Neural progenitor cell (in vitro differentiated cells): ENCODE results near the gene DDX28. TPM values are rescaled to one million over a fixed set of nuclear protein-coding genes. Genes with fewer than 3 reads are reported as not detected.

ENCODE experiments used
- DNase-seq: peaks from one replicate; pipeline ENCODE4 v3.0.0-alpha.2; 2016; ENCODE audit warnings: low spot score
- H2AFZ ChIP-seq: fragments of 200-600 bp; sonication (generic); replicated peaks from 2 replicates; pipeline ENCODE4 v1.6.1; 2016; ENCODE audit warnings: antibody characterized with exemption
- H3F3A ChIP-seq: fragments of 200-600 bp; sonication (generic); 2 replicates; pipeline ENCODE4 v1.6.1; 2016; ENCODE audit warnings: antibody characterized with exemption, low read depth
- H3K27ac ChIP-seq: fragments of 200-600 bp; sonication (generic); 2 replicates; pipeline ENCODE4 v1.5.1; 2016; ENCODE audit warnings: mild to moderate bottlenecking
- H3K27me3 ChIP-seq: fragments of 200-600 bp; sonication (generic); 2 replicates; pipeline ENCODE4 v1.6.1; 2016; ENCODE audit warnings: mild to moderate bottlenecking, moderate library complexity
- H3K36me3 ChIP-seq: fragments of 200-600 bp; sonication (generic); 2 replicates; pipeline ENCODE4 v1.5.1; 2016
- H3K4me1 ChIP-seq: fragments of 200-600 bp; sonication (generic); 2 replicates; pipeline ENCODE4 v1.6.1; 2016; ENCODE audit warnings: mixed run types
- H3K4me2 ChIP-seq: fragments of 200-600 bp; sonication (generic); 2 replicates; pipeline ENCODE4 v1.6.1; 2016
- H3K4me3 ChIP-seq: fragments of 200-600 bp; sonication (generic); 2 replicates; pipeline ENCODE4 v1.5.1; 2016
- H3K79me2 ChIP-seq: fragments of 200-600 bp; sonication (generic); 2 replicates; pipeline ENCODE4 v1.6.1; 2016; ENCODE audit warnings: low read depth
- H3K9ac ChIP-seq: fragments of 200-600 bp; sonication (generic); 2 replicates; pipeline ENCODE4 v1.6.1; 2016
- H3K9me3 ChIP-seq: fragments of 200-600 bp; sonication (generic); 2 replicates; pipeline ENCODE4 v1.5.1; 2016; ENCODE audit warnings: low read depth
- H4K20me1 ChIP-seq: fragments of 200-600 bp; sonication (generic); 2 replicates; pipeline ENCODE4 v1.6.1; 2016; ENCODE audit warnings: low read depth
- H3K27ac Mint-ChIP-seq: 3 replicates; pipeline ENCODE4 v1.8.0; 2021; ENCODE audit warnings: mixed read lengths
- H3K27me3 Mint-ChIP-seq: 2 replicates; pipeline ENCODE4 v1.8.0; 2022; ENCODE audit warnings: low read depth, mild to moderate bottlenecking, inconsistent platforms, moderate library complexity, mixed read lengths; ENCODE audit not compliant: insufficient read depth
- H3K36me3 Mint-ChIP-seq: 3 replicates; pipeline ENCODE4 v1.8.0; 2021; ENCODE audit warnings: mixed read lengths
- H3K4me1 Mint-ChIP-seq: 3 replicates; pipeline ENCODE4 v1.8.0; 2021; ENCODE audit warnings: mixed read lengths
- H3K4me3 Mint-ChIP-seq: 3 replicates; pipeline ENCODE4 v1.8.0; 2021; ENCODE audit warnings: mild to moderate bottlenecking, moderate library complexity, mixed read lengths
- H3K9me3 Mint-ChIP-seq: 3 replicates; pipeline ENCODE4 v1.8.0; 2020; ENCODE audit warnings: mixed read lengths
- CTCF ChIP-seq: fragments of 200-600 bp; sonication (generic); IDR thresholded peaks from 2 replicates; pipeline ENCODE4 v1.5.1; 2017; ENCODE audit warnings: antibody characterized with exemption, mild to moderate bottlenecking
- EZH2 ChIP-seq: fragments of 200-600 bp; sonication (generic); IDR thresholded peaks from 2 replicates; pipeline ENCODE4 v1.6.1; 2017; ENCODE audit warnings: antibody characterized with exemption, mild to moderate bottlenecking, moderate library complexity
- EZH2phosphoT487 ChIP-seq: fragments of 200-600 bp; sonication (generic); IDR thresholded peaks from 2 replicates; pipeline ENCODE4 v1.6.1; 2017; ENCODE audit warnings: antibody characterized with exemption
- total RNA-seq: library from RNA; depleted of rRNA; stranded (reverse); fragments of >200 nt; gene quantifications from 2 replicates; pipeline ENCODE4 v1.2.3, GENCODE V29; 2015; ENCODE audit warnings: low replicate concordance

The DDX28 gene
- total RNA-seq, 1 donor from 2014 or later: 7.3 TPM

GRCh38 chr16:68037841-68038597 is 15.0 kb upstream of the DDX28 start:
- no peaks in the 10 kb centered on the region for H3K27me3 ChIP-seq
- no peak overlapping the region for H3K27ac ChIP-seq
- H4K20me1 ChIP-seq: peaks cover 5% of the 10 kb centered on the region
- no peaks in the 10 kb centered on the region for H3K9me3 ChIP-seq
- H3K4me2 ChIP-seq: no peak overlapping the region
- H2AFZ ChIP-seq: no peak overlapping the region
- TF ChIP-seq EZH2 (no peak), EZH2phosphoT487 (no peak), CTCF (no peak)
- no peaks in the 10 kb centered on the region for H3K4me1 ChIP-seq
- no peak for DNase-seq
- no peak overlapping the region for H3K4me3 ChIP-seq
- H3K9me3 Mint-ChIP-seq: no peaks in the 10 kb centered on the region
- H3K27me3 Mint-ChIP-seq: no peaks in the 10 kb centered on the region
- H3K36me3 ChIP-seq: no peaks in the 10 kb centered on the region
- H3F3A ChIP-seq: no peaks in the 10 kb centered on the region
- no peak overlapping the region for H3K27ac Mint-ChIP-seq
- peaks cover 9% of the 10 kb centered on the region for H3K36me3 Mint-ChIP-seq
- H3K4me1 Mint-ChIP-seq: no peaks in the 10 kb centered on the region
- H3K9ac ChIP-seq: peak overlapping the region; percentile 37
- no peak overlapping the region for H3K4me3 Mint-ChIP-seq
- no peaks in the 10 kb centered on the region for H3K79me2 ChIP-seq

GRCh38 chr16:68035227-68035626 is 12.2 kb upstream of the DDX28 start:
- H3K9me3 ChIP-seq: no peaks in the 10 kb centered on the region
- no peak overlapping the region for H3K9ac ChIP-seq
- no peaks in the 10 kb centered on the region for H3F3A ChIP-seq
- H3K4me3 ChIP-seq: no peak overlapping the region
- Mint-ChIP-seq H3K27me3 (no peaks in the 10 kb centered on the region), H3K4me1 (no peaks in the 10 kb centered on the region), H3K27ac (no peak overlapping the region), H3K9me3 (no peaks in the 10 kb centered on the region), H3K36me3 (peaks cover 11% of the 10 kb centered on the region), H3K4me3 (no peak overlapping the region)
- H4K20me1 ChIP-seq: peaks cover 3% of the 10 kb centered on the region
- H3K4me2 ChIP-seq: no peak overlapping the region
- no peak for DNase-seq
- H3K27ac ChIP-seq: no peak overlapping the region
- no peaks in the 10 kb centered on the region for H3K36me3 ChIP-seq
- TF ChIP-seq CTCF (no peak), EZH2phosphoT487 (no peak), EZH2 (no peak)
- no peaks in the 10 kb centered on the region for H3K4me1 ChIP-seq
- H2AFZ ChIP-seq: no peak overlapping the region
- no peaks in the 10 kb centered on the region for H3K79me2 ChIP-seq
- no peaks in the 10 kb centered on the region for H3K27me3 ChIP-seq

GRCh38 chr16:68033101-68033500 is 10.1 kb upstream of the DDX28 start:
- Mint-ChIP-seq H3K4me3 (no peak overlapping the region), H3K9me3 (no peaks in the 10 kb centered on the region), H3K27me3 (no peaks in the 10 kb centered on the region), H3K4me1 (no peaks in the 10 kb centered on the region), H3K36me3 (peaks cover 6% of the 10 kb centered on the region), H3K27ac (no peak overlapping the region)
- no peak for TF ChIP-seq CTCF
- TF ChIP-seq EZH2: no peak
- TF ChIP-seq EZH2phosphoT487: no peak
- no peak overlapping the region for H3K27ac ChIP-seq
- no peak overlapping the region for H3K9ac ChIP-seq
- H3F3A ChIP-seq: no peaks in the 10 kb centered on the region
- no peaks in the 10 kb centered on the region for H3K4me1 ChIP-seq
- no peak overlapping the region for H3K4me3 ChIP-seq
- no peak overlapping the region for H2AFZ ChIP-seq
- no peak overlapping the region for H3K4me2 ChIP-seq
- no peaks in the 10 kb centered on the region for H3K79me2 ChIP-seq
- H3K9me3 ChIP-seq: no peaks in the 10 kb centered on the region
- H3K27me3 ChIP-seq: no peaks in the 10 kb centered on the region
- DNase-seq: no peak
- no peaks in the 10 kb centered on the region for H3K36me3 ChIP-seq
- no peaks in the 10 kb centered on the region for H4K20me1 ChIP-seq
